OCI-LY1 (cell line): Measurements from ENCODE around the gene DPYSL3.

Experiments used
- CTCF ChIP-seq: fragments of 200-600 bp; sonication (generic), shearing (Covaris generic); IDR thresholded peaks from 2 replicates; pipeline ENCODE4 v1.5.1; 2017; ENCODE audit warnings: mild to moderate bottlenecking, antibody characterized with exemption, low read length, moderate library complexity, mixed read lengths
- EZH2 ChIP-seq: fragments of 200-600 bp; sonication (generic), shearing (Covaris generic); IDR thresholded peaks from 2 replicates; pipeline ENCODE4 v1.8.0; 2017; ENCODE audit warnings: borderline replicate concordance, mixed run types, mild to moderate bottlenecking, antibody characterized with exemption, low read length, moderate library complexity, mixed read lengths

- TF ChIP-seq CTCF: no peak
- no peak for TF ChIP-seq EZH2
Measured at GRCh38 chr5:147460380-147460779, 49.5 kb downstream of the DPYSL3 start.
